ENCODE data around the gene GRAMD1B. TPM values are rescaled to one million over a fixed set of nuclear protein-coding genes. Genes with fewer than 3 reads are reported as not detected.

The GRAMD1B gene
- total RNA-seq, 1 experiment from 2014 or later: 12.7 TPM

DNA sequence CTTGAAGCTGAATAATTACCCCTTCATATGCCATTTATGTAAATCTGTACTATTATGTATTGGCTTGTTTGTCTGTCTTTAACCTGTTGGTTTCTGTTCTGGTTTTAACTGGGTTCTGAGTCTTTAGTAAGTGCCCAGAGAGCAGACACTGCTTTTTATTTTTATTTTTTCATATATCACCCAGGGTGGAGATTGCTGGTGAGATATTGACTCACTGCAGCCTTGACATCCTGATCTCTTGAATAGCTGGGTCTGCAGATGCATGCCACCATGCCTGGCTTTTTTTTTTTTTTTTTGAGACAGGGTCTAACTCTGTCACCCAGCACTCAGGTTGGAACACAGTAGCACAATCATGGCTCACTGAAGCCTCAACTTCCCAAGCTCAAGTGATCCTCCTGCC, 19.4 kb downstream of the GRAMD1B start:
- intact Hi-C loops (cut with micrococcal nuclease): no loop called here
- H3K79me2 ChIP-seq (ENCODE audit: insufficient read depth, low read length): no peaks in the 10 kb centered on the region
- POLR2A ChIA-PET: no interaction called here
- no peaks in the 10 kb centered on the region for H3K9me2 ChIP-seq (ENCODE audit: insufficient read depth)
- H3K36me3 ChIP-seq (ENCODE audit: control insufficient read depth in 1 of 2, insufficient read depth in 2 of 2, low read length in 2 of 2): no peaks in the 10 kb centered on the region
- RAD21 ChIA-PET (ENCODE audit: low non-redundant PET in 1 of 2, low total read pairs in 2 of 2, uncharacterized antibody in 2 of 2, unreplicated experiment in 2 of 2): no interaction called here
- H3K4me3 ChIP-seq (replicated peaks in 1 of 2; ENCODE audit: low read depth in 1 of 2, low read length in 2 of 2): no peak overlapping the region
- H3K27ac ChIP-seq (ENCODE audit: low read depth, low read length): no peak overlapping the region
- peaks cover 7 to 15% of the 10 kb centered on the region in 2 experiments for H3K4me1 ChIP-seq (ENCODE audit: control insufficient read depth in 1 of 2, insufficient read depth in 2 of 2, low read length in 2 of 2)
- BruUV-seq (replicated peaks): no TSS peak
- no peak for TF ChIP-seq POLR2AphosphoS5 (IDR thresholded peaks at IDR 0.05; ENCODE audit: low read depth, low read length)
- TF ChIP-seq EZH2phosphoT487 (IDR thresholded peaks at IDR 0.05; ENCODE audit: borderline replicate concordance): no peak
- no peak for TF ChIP-seq SIN3A (IDR thresholded peaks at IDR 0.05; ENCODE audit: low read depth)
- TF ChIP-seq ZFX (IDR thresholded peaks at IDR 0.05): no peak
- TF ChIP-seq CBX3 (IDR thresholded peaks at IDR 0.05; ENCODE audit: low read depth): no peak
- TF ChIP-seq EZH2 (IDR thresholded peaks at IDR 0.05): no peak
- no peak overlapping the region for H2AFZ ChIP-seq (ENCODE audit: low read depth, low read length, poor library complexity, severe bottlenecking)
- DNase-seq (ENCODE audit: low read depth, low spot score): no peak
- no peaks in the 10 kb centered on the region for H3K27me3 ChIP-seq (ENCODE audit: insufficient read depth, low read length)
- H3K9ac ChIP-seq (ENCODE audit: low read length): no peak overlapping the region
- no peaks in the 10 kb centered on the region for H3K9me3 ChIP-seq (ENCODE audit: control insufficient read depth in 1 of 2, insufficient read depth in 1 of 2, low read depth in 1 of 2, low read length in 2 of 2)
- no peak overlapping the region for H3K4me2 ChIP-seq (ENCODE audit: low read length)
- CTCF ChIA-PET: interaction anchor here (1.5 kb wide), 1 partner anchor 42 kb away, joined by 4 read pairs; no protein-coding TSS in a partner anchor
- ATAC-seq: no peak
- H4K20me1 ChIP-seq (ENCODE audit: insufficient read depth): no peaks in the 10 kb centered on the region

DNA sequence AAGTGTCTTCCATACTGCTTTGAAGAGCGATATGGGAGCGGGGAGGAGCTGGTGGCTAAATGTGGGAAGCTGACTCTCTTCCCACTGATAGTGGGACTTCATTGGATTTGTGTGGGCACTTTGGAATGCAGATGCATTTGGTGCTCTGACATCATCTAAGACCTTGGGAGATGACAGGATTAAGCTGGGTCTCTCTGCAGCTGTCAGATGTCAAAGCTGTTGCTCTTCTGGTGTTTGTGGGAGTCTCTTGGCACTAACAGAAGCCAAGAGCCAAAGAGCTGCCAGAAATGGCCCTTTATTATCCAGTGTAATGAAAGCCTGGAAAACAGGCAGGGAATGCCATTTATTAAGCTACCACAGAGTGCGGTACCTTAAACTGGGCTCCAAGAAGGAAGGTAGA, 20.6 kb downstream of the GRAMD1B start:
- Histone ChIP-seq H4K20me1 (ENCODE audit: insufficient read depth) (no peaks in the 10 kb centered on the region), H2AFZ (ENCODE audit: low read depth, low read length, poor library complexity, severe bottlenecking) (no peak overlapping the region), H3K4me1 (ENCODE audit: control insufficient read depth in 1 of 2, insufficient read depth in 2 of 2, low read length in 2 of 2) (peaks cover 14 to 27% of the 10 kb centered on the region in 2 experiments), H3K9me2 (ENCODE audit: insufficient read depth) (no peaks in the 10 kb centered on the region), H3K9ac (ENCODE audit: low read length) (no peak overlapping the region), H3K27me3 (ENCODE audit: insufficient read depth, low read length) (no peaks in the 10 kb centered on the region), H3K9me3 (ENCODE audit: control insufficient read depth in 1 of 2, insufficient read depth in 1 of 2, low read depth in 1 of 2, low read length in 2 of 2) (no peaks in the 10 kb centered on the region), H3K79me2 (ENCODE audit: insufficient read depth, low read length) (no peaks in the 10 kb centered on the region), H3K4me2 (ENCODE audit: low read length) (no peak overlapping the region), H3K36me3 (ENCODE audit: control insufficient read depth in 1 of 2, insufficient read depth in 2 of 2, low read length in 2 of 2) (no peaks in the 10 kb centered on the region), H3K27ac (ENCODE audit: low read depth, low read length) (no peak overlapping the region), H3K4me3 (replicated peaks in 1 of 2; ENCODE audit: low read depth in 1 of 2, low read length in 2 of 2) (no peak overlapping the region)
- no peak for DNase-seq (ENCODE audit: low read depth, low spot score)
- ChIA-PET POLR2A (no interaction called here), RAD21 (ENCODE audit: low non-redundant PET in 1 of 2, low total read pairs in 2 of 2, uncharacterized antibody in 2 of 2, unreplicated experiment in 2 of 2) (no interaction called here), CTCF (no interaction called here)
- ATAC-seq: no peak
- TF ChIP-seq, protein P1, sequence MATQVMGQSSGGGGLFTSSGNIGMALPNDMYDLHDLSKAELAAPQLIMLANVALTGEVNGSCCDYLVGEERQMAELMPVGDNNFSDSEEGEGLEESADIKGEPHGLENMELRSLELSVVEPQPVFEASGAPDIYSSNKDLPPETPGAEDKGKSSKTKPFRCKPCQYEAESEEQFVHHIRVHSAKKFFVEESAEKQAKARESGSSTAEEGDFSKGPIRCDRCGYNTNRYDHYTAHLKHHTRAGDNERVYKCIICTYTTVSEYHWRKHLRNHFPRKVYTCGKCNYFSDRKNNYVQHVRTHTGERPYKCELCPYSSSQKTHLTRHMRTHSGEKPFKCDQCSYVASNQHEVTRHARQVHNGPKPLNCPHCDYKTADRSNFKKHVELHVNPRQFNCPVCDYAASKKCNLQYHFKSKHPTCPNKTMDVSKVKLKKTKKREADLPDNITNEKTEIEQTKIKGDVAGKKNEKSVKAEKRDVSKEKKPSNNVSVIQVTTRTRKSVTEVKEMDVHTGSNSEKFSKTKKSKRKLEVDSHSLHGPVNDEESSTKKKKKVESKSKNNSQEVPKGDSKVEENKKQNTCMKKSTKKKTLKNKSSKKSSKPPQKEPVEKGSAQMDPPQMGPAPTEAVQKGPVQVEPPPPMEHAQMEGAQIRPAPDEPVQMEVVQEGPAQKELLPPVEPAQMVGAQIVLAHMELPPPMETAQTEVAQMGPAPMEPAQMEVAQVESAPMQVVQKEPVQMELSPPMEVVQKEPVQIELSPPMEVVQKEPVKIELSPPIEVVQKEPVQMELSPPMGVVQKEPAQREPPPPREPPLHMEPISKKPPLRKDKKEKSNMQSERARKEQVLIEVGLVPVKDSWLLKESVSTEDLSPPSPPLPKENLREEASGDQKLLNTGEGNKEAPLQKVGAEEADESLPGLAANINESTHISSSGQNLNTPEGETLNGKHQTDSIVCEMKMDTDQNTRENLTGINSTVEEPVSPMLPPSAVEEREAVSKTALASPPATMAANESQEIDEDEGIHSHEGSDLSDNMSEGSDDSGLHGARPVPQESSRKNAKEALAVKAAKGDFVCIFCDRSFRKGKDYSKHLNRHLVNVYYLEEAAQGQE (IDR thresholded peaks at IDR 0.05; ENCODE audit: low read depth): no peak
- TF ChIP-seq EZH2 (IDR thresholded peaks at IDR 0.05): no peak
- TF ChIP-seq JUND (IDR thresholded peaks at IDR 0.05): no peak
- TF ChIP-seq CEBPB (IDR thresholded peaks at IDR 0.05; ENCODE audit: low read depth): no peak
- TF ChIP-seq CBX3 (IDR thresholded peaks at IDR 0.05; ENCODE audit: low read depth): no peak
- no peak for TF ChIP-seq RAD21 (IDR thresholded peaks at IDR 0.05; ENCODE audit: low read depth)
- TF ChIP-seq SRF (IDR thresholded peaks at IDR 0.05; ENCODE audit: low read depth): no peak
- no peak for TF ChIP-seq SP1 (IDR thresholded peaks at IDR 0.05; ENCODE audit: low read depth)
- TF ChIP-seq EGR1 (IDR thresholded peaks at IDR 0.05; ENCODE audit: low read depth): no peak
- no peak for TF ChIP-seq ZNF274 (IDR thresholded peaks at IDR 0.05; ENCODE audit: low read depth, low read length)
- no peak for TF ChIP-seq YY1 (IDR thresholded peaks at IDR 0.05; ENCODE audit: extremely low read depth, insufficient replicate concordance, low read depth, low read length)
- TF ChIP-seq, protein P2, sequence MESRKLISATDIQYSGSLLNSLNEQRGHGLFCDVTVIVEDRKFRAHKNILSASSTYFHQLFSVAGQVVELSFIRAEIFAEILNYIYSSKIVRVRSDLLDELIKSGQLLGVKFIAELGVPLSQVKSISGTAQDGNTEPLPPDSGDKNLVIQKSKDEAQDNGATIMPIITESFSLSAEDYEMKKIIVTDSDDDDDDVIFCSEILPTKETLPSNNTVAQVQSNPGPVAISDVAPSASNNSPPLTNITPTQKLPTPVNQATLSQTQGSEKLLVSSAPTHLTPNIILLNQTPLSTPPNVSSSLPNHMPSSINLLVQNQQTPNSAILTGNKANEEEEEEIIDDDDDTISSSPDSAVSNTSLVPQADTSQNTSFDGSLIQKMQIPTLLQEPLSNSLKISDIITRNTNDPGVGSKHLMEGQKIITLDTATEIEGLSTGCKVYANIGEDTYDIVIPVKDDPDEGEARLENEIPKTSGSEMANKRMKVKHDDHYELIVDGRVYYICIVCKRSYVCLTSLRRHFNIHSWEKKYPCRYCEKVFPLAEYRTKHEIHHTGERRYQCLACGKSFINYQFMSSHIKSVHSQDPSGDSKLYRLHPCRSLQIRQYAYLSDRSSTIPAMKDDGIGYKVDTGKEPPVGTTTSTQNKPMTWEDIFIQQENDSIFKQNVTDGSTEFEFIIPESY (IDR thresholded peaks at IDR 0.05; ENCODE audit: extremely low read depth, insufficient replicate concordance, low read length): no peak
- no peak for TF ChIP-seq TCF7L2 (IDR thresholded peaks at IDR 0.05; ENCODE audit: borderline replicate concordance, extremely low read depth, insufficient read depth, insufficient read length)
- no peak for TF ChIP-seq POLR2AphosphoS5 (IDR thresholded peaks at IDR 0.05; ENCODE audit: low read depth, low read length)
- TF ChIP-seq ZFX (IDR thresholded peaks at IDR 0.05): no peak
- no TSS peak for BruUV-seq (replicated peaks)
- intact Hi-C loops (cut with micrococcal nuclease): no loop called here
